A673 (cell line): ENCODE measurements around the gene ZDHHC11B. TPM values are rescaled to one million over a fixed set of nuclear protein-coding genes. Genes with fewer than 3 reads are reported as not detected.

Source experiments
- BruUV-seq: library from RNA; stranded (reverse); fragments of 400-500 nt; replicated peaks from 2 replicates; lab custom pipeline; 2021; lab: Mats Ljungman, UMichigan
- CTCF ChIA-PET: fragments of 300-600 bp; sonication (Branson Sonifier 250); formaldehyde crosslinking; loops from one replicate; lab custom pipeline; 2022; ENCODE audit warnings: antibody characterized with exemption; lab: Charles Lee
- POLR2A ChIA-PET: fragments of 300-600 bp; sonication (Branson Sonifier 250); formaldehyde crosslinking; loops from one replicate; lab custom pipeline; 2022; ENCODE audit warnings: antibody characterized with exemption; ENCODE audit not compliant: low non-redundant PET; lab: Charles Lee
- DNase-seq: peaks from one replicate; pipeline ENCODE4 v3.0.0-alpha.2; 2015; ENCODE audit warnings: low spot score
- H3K27ac ChIP-seq: fragments of 200-600 bp; sonication (generic); 2 replicates; pipeline ENCODE4 v1.5.1; 2016; ENCODE audit warnings: mixed run types, low read depth, mild to moderate bottlenecking, mixed read lengths, antibody characterized with exemption, low read length; ENCODE audit not compliant: poor library complexity, severe bottlenecking
- H3K27me3 ChIP-seq: fragments of 200-600 bp; sonication (generic); replicated peaks from 2 replicates; pipeline ENCODE4 v1.6.1; 2017; ENCODE audit warnings: mixed run types, low read depth, mild to moderate bottlenecking, mixed read lengths, antibody characterized with exemption, low read length; ENCODE audit not compliant: insufficient read depth, poor library complexity
- H3K36me3 ChIP-seq: fragments of 200-600 bp; sonication (generic); 2 replicates; pipeline ENCODE4 v1.6.1; 2016; ENCODE audit warnings: mixed run types, mild to moderate bottlenecking, mixed read lengths, antibody characterized with exemption, low read length; ENCODE audit not compliant: insufficient read depth, poor library complexity, severe bottlenecking
- H3K4me1 ChIP-seq: fragments of 200-600 bp; sonication (generic); 2 replicates; pipeline ENCODE4 v1.6.1; 2017; ENCODE audit warnings: mixed run types, mild to moderate bottlenecking, mixed read lengths, antibody characterized with exemption, low read length; ENCODE audit not compliant: insufficient read depth, poor library complexity, severe bottlenecking
- H3K4me3 ChIP-seq: fragments of 200-600 bp; sonication (generic); 2 replicates; pipeline ENCODE4 v1.5.1; 2016; ENCODE audit warnings: low read depth, mixed run types, mild to moderate bottlenecking, mixed read lengths, low read length; ENCODE audit not compliant: poor library complexity, severe bottlenecking
- H3K9me3 ChIP-seq: fragments of 200-600 bp; sonication (generic); 2 replicates; pipeline ENCODE4 v1.6.1; 2016; ENCODE audit warnings: mixed run types, low read depth, mild to moderate bottlenecking, mixed read lengths, antibody characterized with exemption, low read length; ENCODE audit not compliant: poor library complexity, severe bottlenecking
- CTCF ChIP-seq: fragments of 300-800, 200-600 bp; sonication (generic); conservative IDR thresholded peaks from 2 replicates; pipeline ENCODE4 v1.5.1; 2017; ENCODE audit warnings: low read depth, mild to moderate bottlenecking, antibody characterized with exemption, low read length, moderate library complexity, mixed read lengths
- EZH2 ChIP-seq: fragments of 200-600 bp; sonication (generic); IDR thresholded peaks from 2 replicates; pipeline ENCODE4 v1.6.1; 2017; ENCODE audit warnings: borderline replicate concordance, low read depth, mild to moderate bottlenecking, mixed read lengths, antibody characterized with exemption, low read length; ENCODE audit not compliant: poor library complexity, severe bottlenecking
- intact Hi-C: fragments of 100-400 bp; cut with micrococcal nuclease; formaldehyde crosslinking; loops from one replicate; pipeline ENCODE4 v1.10.0; 2022; ENCODE audit not compliant: unreplicated experiment
- total RNA-seq: library from RNA; stranded (reverse); gene quantifications from 2 replicates; pipeline ENCODE4 v1.2.3, GENCODE V29; 2021

ZDHHC11B gene
- total RNA-seq, 1 experiment from 2014 or later: 1.3 TPM

- H3K4me1 ChIP-seq: no peaks in the 10 kb centered on the region
- no peaks in the 10 kb centered on the region for H3K27me3 ChIP-seq
- POLR2A ChIA-PET: no interaction called here
- intact Hi-C loops: no loop called here
- TF ChIP-seq CTCF (no peak), EZH2 (no peak)
- no TSS peak for BruUV-seq
- H3K27ac ChIP-seq: no peak overlapping the region
- H3K36me3 ChIP-seq: no peaks in the 10 kb centered on the region
- no peak for DNase-seq
- CTCF ChIA-PET: no interaction called here
- no peak overlapping the region for H3K4me3 ChIP-seq
- no peaks in the 10 kb centered on the region for H3K9me3 ChIP-seq
Observed at GRCh38 chr5:820245-820644, 35.7 kb upstream of the ZDHHC11B start.

- H3K36me3 ChIP-seq: no peaks in the 10 kb centered on the region
- ChIA-PET CTCF (no interaction called here), POLR2A (no interaction called here)
- DNase-seq: no peak
- H3K4me3 ChIP-seq: no peak overlapping the region
- H3K27ac ChIP-seq: no peak overlapping the region
- no peaks in the 10 kb centered on the region for H3K4me1 ChIP-seq
- H3K27me3 ChIP-seq: no peaks in the 10 kb centered on the region
- TF ChIP-seq CTCF: no peak
- TF ChIP-seq EZH2: no peak
- H3K9me3 ChIP-seq: no peaks in the 10 kb centered on the region
- BruUV-seq: no TSS peak
- intact Hi-C loops: no loop called here
Observed at GRCh38 chr5:819078-819477, 34.5 kb upstream of the ZDHHC11B start.

DNA sequence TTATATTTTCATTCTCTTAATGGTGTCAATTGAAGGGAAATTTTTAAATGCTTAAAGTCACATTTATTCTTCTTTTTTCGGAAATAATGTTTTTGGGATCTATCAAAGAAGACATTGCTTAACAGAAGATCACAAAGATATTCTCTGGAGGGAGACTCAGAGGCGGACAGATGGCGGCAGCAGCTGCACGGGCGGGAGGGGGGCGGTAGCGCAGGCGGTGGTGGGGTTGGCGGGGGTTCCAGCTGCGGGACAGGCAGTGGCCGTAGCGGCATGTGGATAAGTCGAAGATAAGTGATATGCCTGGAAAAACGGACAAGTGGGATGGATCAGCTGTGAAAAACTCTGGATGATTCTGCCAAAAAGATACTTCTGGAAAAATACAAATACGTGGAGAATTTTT, 31.6 kb upstream of the ZDHHC11B start:
- no TSS peak for BruUV-seq
- intact Hi-C loops: no loop called here
- Histone ChIP-seq H3K27ac (no peak overlapping the region), H3K4me1 (no peaks in the 10 kb centered on the region), H3K36me3 (no peaks in the 10 kb centered on the region), H3K9me3 (no peaks in the 10 kb centered on the region), H3K27me3 (no peaks in the 10 kb centered on the region), H3K4me3 (no peak overlapping the region)
- CTCF ChIA-PET: no interaction called here
- TF ChIP-seq EZH2: no peak
- TF ChIP-seq CTCF: no peak
- POLR2A ChIA-PET: no interaction called here
- no peak for DNase-seq
